ENCODE results near the gene CAMTA1.

- TF ChIP-seq CTCF (conservative IDR thresholded peaks at IDR 0.05; ENCODE audit: low read depth, low read length) (no peak), EZH2 (IDR thresholded peaks at IDR 0.05; ENCODE audit: borderline replicate concordance, low read depth, low read length, poor library complexity, severe bottlenecking) (no peak)
Observed at GRCh38 chr1:7553042-7553690, 767.9 kb downstream of the CAMTA1 start.

Measured in A673 (cell line).